Gastrocnemius medialis (tissue), 4 donors: ENCODE measurements around the gene LPCAT2. TPM values are rescaled to one million over a fixed set of nuclear protein-coding genes. Genes with fewer than 3 reads are reported as not detected.

Experiments
- ATAC-seq, 2 donors: fragments of 150-250 bp; one replicate each; pipeline ENCODE4 v1.9.1; 2016
- DNase-seq, 2 donors: peaks; one replicate each; pipeline ENCODE4 v3.0.0-alpha.2; 2019
- H3K27ac ChIP-seq, 4 donors: fragments of 200-600 bp; sonication (generic); 1 replicate in 1 of 4; 2 replicates in 3 of 4; pipeline ENCODE4 v1.5.1; 2016 to 2018; ENCODE audit warnings: mild to moderate bottlenecking in 2 of 4, moderate library complexity in 1 of 4
- H3K27me3 ChIP-seq, 3 donors: fragments of 200-600 bp; sonication (generic) in 2 of 3; 1 replicate in 1 of 3; 2 replicates in 2 of 3; pipeline versions ENCODE4 v1.5.1 to v1.6.0; 2016 to 2019; ENCODE audit warnings: mild to moderate bottlenecking in 1 of 3, moderate library complexity in 1 of 3
- H3K36me3 ChIP-seq, 2 donors: fragments of 200-600 bp; sonication (generic) in 1 of 2; one replicate each; pipeline ENCODE4 v1.5.1; 2017 to 2018
- H3K4me1 ChIP-seq, 2 donors: fragments of 200-600 bp; sonication (generic) in 1 of 2; one replicate each; pipeline ENCODE4 v1.5.1; 2016 to 2017; ENCODE audit warnings: mild to moderate bottlenecking in 2 of 2
- H3K4me3 ChIP-seq, 4 donors: fragments of 200-600 bp; sonication (generic) in 3 of 4; 1 replicate in 1 of 4; 2 replicates in 3 of 4; pipeline ENCODE4 v1.5.1; 2016 to 2019; ENCODE audit warnings: mild to moderate bottlenecking in 2 of 4
- H3K9me3 ChIP-seq, 3 donors: fragments of 200-600 bp; sonication (generic) in 2 of 3; 1 replicate in 1 of 3; 2 replicates in 2 of 3; pipeline ENCODE4 v1.5.1; 2016 to 2019
- CTCF ChIP-seq, 5 experiments: fragments of 450-650 bp in 3 of 5; fragments of 200-600 bp in 2 of 5; sonication (generic) in 2 of 5; IDR thresholded peaks in 4 of 5; conservative IDR thresholded peaks in 1 of 5; 1 replicate in 4 of 5; 2 replicates in 1 of 5; pipeline ENCODE4 v1.5.1; 2016 to 2019; ENCODE audit warnings: antibody characterized with exemption in 5 of 5, mild to moderate bottlenecking in 3 of 5, moderate library complexity in 3 of 5
- POLR2A ChIP-seq, 2 donors: fragments of 450-650 bp; IDR thresholded peaks; one replicate each; pipeline ENCODE4 v1.6.1; 2017; ENCODE audit warnings: antibody characterized with exemption in 2 of 2, mild to moderate bottlenecking in 2 of 2, moderate library complexity in 2 of 2
- in situ Hi-C, 4 donors: fragments of 200-750 bp; cut with MboI; loops; one replicate each; pipeline versions ENCODE4 v1.15.0 to v1.8.0; 2017; ENCODE audit warnings: low sequenced_read_pairs in 4 of 4
- intact Hi-C: fragments of 100-400 bp; cut with DNase I; formaldehyde crosslinking; loops from one replicate; pipeline ENCODE4 v1.15.1; 2023; ENCODE audit warnings: low total_unique reads
- total RNA-seq, 4 donors: library from RNA; depleted of rRNA; stranded (reverse); fragments of >200 nt; gene quantifications; one replicate each; pipeline versions ENCODE4 v1.1.0 to v1.2.3, GENCODE V29; 2016

LPCAT2 gene
- total RNA-seq, 4 donors from 2014 or later, result 1.2 to 6.7 (median 4.7) TPM

DNA sequence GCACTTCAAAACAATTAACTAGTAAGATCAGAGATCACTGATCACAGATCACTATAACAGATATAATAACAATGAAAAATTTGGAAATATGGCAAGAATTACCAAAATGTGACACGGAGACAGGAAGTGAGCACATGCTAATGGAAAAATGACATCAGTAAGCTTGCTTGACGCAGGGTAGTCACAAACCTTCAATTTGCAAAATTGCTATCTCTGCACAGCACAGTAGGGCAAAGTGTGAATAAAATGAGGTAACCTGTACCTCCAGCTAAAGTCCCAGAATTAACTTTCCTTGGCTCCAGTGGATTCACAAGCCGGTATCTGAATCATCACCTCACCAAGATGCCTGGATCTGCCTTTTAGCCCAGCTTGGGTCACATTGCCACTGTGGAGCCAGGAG lies 34.1 kb upstream of the LPCAT2 start:
- Histone ChIP-seq H3K4me3 (no peak overlapping the region), H3K36me3 (no peaks in the 10 kb centered on the region), H3K9me3 (no peaks in the 10 kb centered on the region), H3K27me3 (peaks cover 0 to 14% (median 11%) of the 10 kb centered on the region in 3 donors), H3K27ac (peak overlapping the region in 3 of 4 donors; percentile 72 to 80 (median 73)), H3K4me1 (peaks cover 4 to 5% of the 10 kb centered on the region in 2 donors)
- ATAC-seq, result no peak
- TF ChIP-seq CTCF (IDR thresholded peaks at IDR 0.05 in 4 of 5, conservative IDR thresholded peaks at IDR 0.05 in 1 of 5) (no peak), POLR2A (IDR thresholded peaks at IDR 0.05) (no peak)
- DNase-seq, result no peak
- in situ Hi-C loops, result loop anchor here in 1 of 4 donors (25.0 kb wide), 1 partner anchor 362 kb away; the partner anchor contains the start of gene CES1
- intact Hi-C loops, result no loop called here

GRCh38 chr16:55475919-55476318 lies 33.0 kb upstream of the LPCAT2 start:
- Histone ChIP-seq H3K27ac (peak overlapping the region; percentile 72 to 80 (median 74)), H3K27me3 (peaks cover 6 to 18% (median 11%) of the 10 kb centered on the region in 3 donors), H3K9me3 (no peaks in the 10 kb centered on the region), H3K4me1 (peaks cover 3 to 4% of the 10 kb centered on the region in 2 donors), H3K36me3 (no peaks in the 10 kb centered on the region), H3K4me3 (peak overlapping the region in 1 of 4 donors; percentile 3)
- DNase-seq (peak in 1 of 2 donors; percentile 39), ATAC-seq (peak in 1 of 2 donors; percentile 13)
- in situ Hi-C loops, result no loop called here
- no peak for TF ChIP-seq POLR2A (IDR thresholded peaks at IDR 0.05)
- TF ChIP-seq CTCF (IDR thresholded peaks at IDR 0.05 in 4 of 5, conservative IDR thresholded peaks at IDR 0.05 in 1 of 5), result no peak
- intact Hi-C loops, result no loop called here

DNA sequence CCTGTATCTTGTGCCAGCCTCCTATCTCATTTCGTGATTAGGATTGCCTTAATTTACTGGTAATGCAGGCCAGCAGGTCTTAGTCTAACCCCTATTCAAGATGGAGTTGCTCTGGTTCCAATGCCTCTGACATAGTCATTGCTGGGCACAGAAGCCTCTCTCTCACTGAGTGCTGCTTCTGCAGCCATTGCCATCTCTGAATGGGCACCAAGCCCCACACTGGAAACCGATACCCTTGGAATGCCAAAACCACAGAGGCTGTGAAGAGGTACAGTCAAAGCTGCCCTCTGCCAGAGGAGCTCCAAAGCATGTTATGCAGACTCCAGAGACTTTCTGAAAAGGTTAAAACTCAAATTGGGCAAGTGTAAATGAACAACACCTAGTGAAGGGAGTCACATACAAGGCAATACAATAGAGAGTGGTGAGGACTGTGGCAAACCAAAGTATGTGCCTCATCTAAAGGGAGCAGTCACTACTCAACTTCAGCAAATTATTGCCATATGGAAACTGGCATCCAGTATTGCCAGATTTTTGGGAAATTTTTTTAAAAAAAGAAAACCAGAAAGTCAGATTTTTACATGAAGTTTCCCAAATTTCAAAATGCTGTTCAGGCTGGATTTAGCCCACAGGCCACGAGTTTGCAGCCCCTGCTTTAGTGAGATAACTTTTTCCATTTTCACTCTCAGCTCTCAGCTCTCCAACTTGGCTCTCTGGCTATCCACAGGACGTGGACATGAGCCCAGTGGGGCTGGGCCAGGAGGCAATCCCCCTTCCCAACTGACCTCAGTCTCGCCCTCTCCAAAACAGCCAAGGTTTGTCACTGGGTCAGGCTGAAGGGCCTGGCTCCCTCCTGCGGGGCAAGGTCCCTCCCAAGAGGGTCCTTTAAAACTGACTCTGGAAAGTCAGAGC lies 32.0 kb upstream of the LPCAT2 start:
- in situ Hi-C loops (no loop called here), intact Hi-C loops (no loop called here)
- DNase-seq (peak in 1 of 2 donors; percentile 48), ATAC-seq (peak in 1 of 2 donors; percentile 45)
- Histone ChIP-seq H3K27ac (peak overlapping the region; percentile 72 to 80 (median 74)), H3K9me3 (no peaks in the 10 kb centered on the region), H3K27me3 (peaks cover 12 to 22% (median 14%) of the 10 kb centered on the region in 3 donors), H3K4me1 (peaks cover 0 to 4% of the 10 kb centered on the region in 2 donors), H3K4me3 (no peak overlapping the region), H3K36me3 (no peaks in the 10 kb centered on the region)
- TF ChIP-seq CTCF (IDR thresholded peaks at IDR 0.05 in 4 of 5, conservative IDR thresholded peaks at IDR 0.05 in 1 of 5) (no peak), POLR2A (IDR thresholded peaks at IDR 0.05) (no peak)

GRCh38 chr16:55477736-55478135 lies 31.1 kb upstream of the LPCAT2 start:
- Histone ChIP-seq H3K27me3 (peaks cover 12 to 26% (median 14%) of the 10 kb centered on the region in 3 donors), H3K36me3 (no peaks in the 10 kb centered on the region), H3K4me3 (no peak overlapping the region), H3K27ac (peak overlapping the region; percentile 72 to 80 (median 74)), H3K9me3 (no peaks in the 10 kb centered on the region), H3K4me1 (peaks cover 0 to 4% of the 10 kb centered on the region in 2 donors)
- in situ Hi-C loops, result no loop called here
- ATAC-seq (no peak), DNase-seq (no peak)
- TF ChIP-seq POLR2A (IDR thresholded peaks at IDR 0.05), result no peak
- no peak for TF ChIP-seq CTCF (IDR thresholded peaks at IDR 0.05 in 4 of 5, conservative IDR thresholded peaks at IDR 0.05 in 1 of 5)
- intact Hi-C loops, result no loop called here
